ENCODE measurements around the gene CEP76. TPM values are rescaled to one million over a fixed set of nuclear protein-coding genes. Genes with fewer than 3 reads are reported as not detected.

CEP76 gene
- total RNA-seq, 4 donors from 2014 or later = 5.6 to 35.6 (median 11.7) TPM

GRCh38 chr18:12726774-12727550 is 24.4 kb upstream of the CEP76 start:
- H3K27me3 ChIP-seq = no peaks in the 10 kb centered on the region
- no peak overlapping the region for H3K27ac ChIP-seq
- no peaks in the 10 kb centered on the region for H3K4me1 ChIP-seq
- TF ChIP-seq POLR2A (IDR thresholded peaks at IDR 0.05) = no peak
- TF ChIP-seq, protein P1, sequence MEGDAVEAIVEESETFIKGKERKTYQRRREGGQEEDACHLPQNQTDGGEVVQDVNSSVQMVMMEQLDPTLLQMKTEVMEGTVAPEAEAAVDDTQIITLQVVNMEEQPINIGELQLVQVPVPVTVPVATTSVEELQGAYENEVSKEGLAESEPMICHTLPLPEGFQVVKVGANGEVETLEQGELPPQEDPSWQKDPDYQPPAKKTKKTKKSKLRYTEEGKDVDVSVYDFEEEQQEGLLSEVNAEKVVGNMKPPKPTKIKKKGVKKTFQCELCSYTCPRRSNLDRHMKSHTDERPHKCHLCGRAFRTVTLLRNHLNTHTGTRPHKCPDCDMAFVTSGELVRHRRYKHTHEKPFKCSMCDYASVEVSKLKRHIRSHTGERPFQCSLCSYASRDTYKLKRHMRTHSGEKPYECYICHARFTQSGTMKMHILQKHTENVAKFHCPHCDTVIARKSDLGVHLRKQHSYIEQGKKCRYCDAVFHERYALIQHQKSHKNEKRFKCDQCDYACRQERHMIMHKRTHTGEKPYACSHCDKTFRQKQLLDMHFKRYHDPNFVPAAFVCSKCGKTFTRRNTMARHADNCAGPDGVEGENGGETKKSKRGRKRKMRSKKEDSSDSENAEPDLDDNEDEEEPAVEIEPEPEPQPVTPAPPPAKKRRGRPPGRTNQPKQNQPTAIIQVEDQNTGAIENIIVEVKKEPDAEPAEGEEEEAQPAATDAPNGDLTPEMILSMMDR (IDR thresholded peaks at IDR 0.05) = peak; percentile 81 to 91 (median 88)
- intact Hi-C loops (cut with DNase I; ENCODE audit: low total_unique reads) = loop anchor here (5.0 kb wide), 1 partner anchor 210 kb away; no protein-coding TSS in a partner anchor
- no peak overlapping the region for H3K4me3 ChIP-seq
- no peaks in the 10 kb centered on the region for H3K36me3 ChIP-seq
- peak; percentile 30 to 61 for DNase-seq
- H3K9me3 ChIP-seq = no peaks in the 10 kb centered on the region

- intact Hi-C loops (cut with DNase I; ENCODE audit: low total_unique reads) = loop anchor here (5.0 kb wide), 1 partner anchor 211 kb away; no protein-coding TSS in a partner anchor
- TF ChIP-seq, protein P1 (IDR thresholded peaks at IDR 0.05) = no peak
- TF ChIP-seq POLR2A (IDR thresholded peaks at IDR 0.05) = no peak
- H3K27ac ChIP-seq = no peak overlapping the region
- no peak for DNase-seq
- no peak overlapping the region for H3K4me3 ChIP-seq
- H3K36me3 ChIP-seq = no peaks in the 10 kb centered on the region
- no peaks in the 10 kb centered on the region for H3K9me3 ChIP-seq
- H3K4me1 ChIP-seq = no peaks in the 10 kb centered on the region
- H3K27me3 ChIP-seq = no peaks in the 10 kb centered on the region
These were observed 23.8 kb upstream of the CEP76 start for GRCh38 chr18:12726331-12726730.

DNA sequence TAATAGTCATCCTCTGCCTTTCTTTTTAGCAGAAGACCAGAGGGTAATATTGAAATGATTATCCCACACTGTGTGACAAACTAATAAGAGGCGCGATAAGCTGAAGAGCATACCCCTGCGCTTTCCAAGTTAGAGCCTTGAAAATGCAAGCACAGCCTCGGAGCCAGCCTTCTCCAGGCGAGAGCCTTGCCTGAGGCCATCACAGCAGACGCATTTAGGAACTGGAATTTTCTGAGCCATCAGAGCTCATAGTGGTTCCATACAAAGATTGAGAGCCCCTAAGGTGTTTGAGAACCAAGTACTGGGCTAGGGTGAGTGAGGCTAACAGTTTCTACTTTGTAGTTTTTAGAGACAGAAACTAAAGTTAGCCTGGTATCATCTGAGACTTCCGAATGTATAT is 20.2 kb upstream of the CEP76 start:
- no peaks in the 10 kb centered on the region for H3K36me3 ChIP-seq
- DNase-seq = no peak
- TF ChIP-seq POLR2A (IDR thresholded peaks at IDR 0.05) = no peak
- TF ChIP-seq, protein P1 (IDR thresholded peaks at IDR 0.05) = no peak
- H3K4me1 ChIP-seq = no peaks in the 10 kb centered on the region
- H3K27ac ChIP-seq = no peak overlapping the region
- intact Hi-C loops (cut with DNase I; ENCODE audit: low total_unique reads) = no loop called here
- H3K27me3 ChIP-seq = no peaks in the 10 kb centered on the region
- no peak overlapping the region for H3K4me3 ChIP-seq
- no peaks in the 10 kb centered on the region for H3K9me3 ChIP-seq

- Histone ChIP-seq H3K4me1 (no peaks in the 10 kb centered on the region), H3K4me3 (no peak overlapping the region), H3K27ac (no peak overlapping the region), H3K36me3 (no peaks in the 10 kb centered on the region), H3K9me3 (no peaks in the 10 kb centered on the region), H3K27me3 (no peaks in the 10 kb centered on the region)
- intact Hi-C loops (cut with DNase I; ENCODE audit: low total_unique reads) = no loop called here
- DNase-seq = no peak
- TF ChIP-seq, protein P1 (IDR thresholded peaks at IDR 0.05) = no peak
- TF ChIP-seq POLR2A (IDR thresholded peaks at IDR 0.05) = no peak
These were observed 19.2 kb upstream of the CEP76 start for GRCh38 chr18:12721495-12722275.

- Histone ChIP-seq H3K36me3 (no peaks in the 10 kb centered on the region), H3K27ac (no peak overlapping the region), H3K27me3 (no peaks in the 10 kb centered on the region), H3K4me3 (no peak overlapping the region), H3K4me1 (no peaks in the 10 kb centered on the region), H3K9me3 (no peaks in the 10 kb centered on the region)
- no peak for DNase-seq
- no peak for TF ChIP-seq POLR2A (IDR thresholded peaks at IDR 0.05)
- TF ChIP-seq, protein P1 (IDR thresholded peaks at IDR 0.05) = no peak
- intact Hi-C loops (cut with DNase I; ENCODE audit: low total_unique reads) = no loop called here
These were observed 8.9 kb upstream of the CEP76 start for GRCh38 chr18:12711446-12711845.
